NCI-H446 (cell line): ENCODE data around the gene CTSW.
A peak's percentile ranks its signal among the peaks of the same experiment; 100 is the strongest.

Experiments
- DNase-seq, 2 experiments: peaks; one replicate each; lab custom pipeline; 2025; lab: John Stamatoyannopoulos, UW

The CTSW gene

GRCh38 chr11:65867284-65868071, 12.2 kb upstream of the CTSW start:
- DNase-seq, result no peak

- peak in 1 of 2 experiments; percentile 29 for DNase-seq
Observed at GRCh38 chr11:65868076-65868667, 11.5 kb upstream of the CTSW start.

- no peak for DNase-seq
Observed at GRCh38 chr11:65868907-65869306, 10.7 kb upstream of the CTSW start.

- no peak for DNase-seq
Observed at GRCh38 chr11:65869643-65870306, 9.9 kb upstream of the CTSW start.

GRCh38 chr11:65870307-65870658, 9.4 kb upstream of the CTSW start:
- no peak for DNase-seq

GRCh38 chr11:65870706-65871681, 8.6 kb upstream of the CTSW start:
- DNase-seq, result no peak

GRCh38 chr11:65871811-65872548, 7.7 kb upstream of the CTSW start:
- DNase-seq, result no peak

GRCh38 chr11:65872586-65873317, 6.9 kb upstream of the CTSW start, which contains the start of gene EFEMP2:
Gene EFEMP2, minus strand, starts transcription at chr11:65872800. Its CDS starts 446 bp downstream, at chr11:65872354.
- DNase-seq, result no peak

- peak; percentile 52 to 95 for DNase-seq
Observed at GRCh38 chr11:65873318-65874156, 6.1 kb upstream of the CTSW start.

- no peak for DNase-seq
Observed at GRCh38 chr11:65880027-65880426, 390 bp downstream of the CTSW start.

- no peak for DNase-seq
Observed at GRCh38 chr11:65880844-65881421, 1.3 kb downstream of the CTSW start.

- DNase-seq, result no peak
Observed at GRCh38 chr11:65882120-65883057, 2.8 kb downstream of the CTSW start.

GRCh38 chr11:65883058-65883761, 3.6 kb downstream of the CTSW start:
- DNase-seq, result no peak

- no peak for DNase-seq
Observed at GRCh38 chr11:65883786-65884715, 4.4 kb downstream of the CTSW start.

- DNase-seq, result peak; percentile 50 to 69
Observed at GRCh38 chr11:65884716-65885092, 5.1 kb downstream of the CTSW start.

GRCh38 chr11:65885231-65885630, 5.6 kb downstream of the CTSW start:
- no peak for DNase-seq
